Heart left ventricle (tissue), 16 donors: ENCODE results near the gene DNM3. TPM values are rescaled to one million over a fixed set of nuclear protein-coding genes. Genes with fewer than 3 reads are reported as not detected.

Experiments used
- ATAC-seq, 4 donors: fragments of 200-7000 bp; cut with Tn5 transposase; one replicate each; pipeline ENCODE4 v1.9.1; 2020 to 2022; ENCODE audit warnings: moderate library complexity in 4 of 4, mild to moderate bottlenecking in 3 of 4, moderate number of reproducible peaks in 1 of 4
- DNase-seq, 5 donors: peaks; one replicate each; pipeline ENCODE4 v3.0.0-alpha.2; 2020
- H3K27ac ChIP-seq, 12 donors: fragments of 200-600 bp; sonication (generic) in 4 of 12; one replicate each; pipeline versions ENCODE4 v1.5.0 to v1.8.0; 2016 to 2022; ENCODE audit warnings: mild to moderate bottlenecking in 2 of 12
- H3K27me3 ChIP-seq, 9 donors: fragments of 200-600 bp; sonication (generic) in 2 of 9; one replicate each; pipeline versions ENCODE4 v1.5.1 to v1.8.0; 2016 to 2022; ENCODE audit warnings: mild to moderate bottlenecking in 3 of 9
- H3K36me3 ChIP-seq, 9 donors: fragments of 200-600 bp; sonication (generic) in 2 of 9; one replicate each; pipeline versions ENCODE4 v1.5.0 to v1.8.0; 2018 to 2022; ENCODE audit warnings: mild to moderate bottlenecking in 2 of 9
- H3K4me1 ChIP-seq, 12 donors: fragments of 200-600 bp; sonication (generic) in 4 of 12; one replicate each; pipeline versions ENCODE4 v1.5.0 to v1.8.0; 2016 to 2022; ENCODE audit warnings: mild to moderate bottlenecking in 3 of 12
- H3K4me3 ChIP-seq, 12 donors: fragments of 200-600 bp; sonication (generic) in 4 of 12; one replicate each; pipeline versions ENCODE4 v1.5.0 to v1.8.0; 2017 to 2022; ENCODE audit warnings: mild to moderate bottlenecking in 9 of 12, moderate library complexity in 4 of 12
- H3K9me3 ChIP-seq, 12 donors: fragments of 200-600 bp; sonication (generic) in 4 of 12; one replicate each; pipeline versions ENCODE4 v1.5.0 to v1.8.0; 2016 to 2022; ENCODE audit warnings: mild to moderate bottlenecking in 1 of 12
- POLR2A ChIP-seq, 2 donors: fragments of 450-650 bp; IDR thresholded peaks; one replicate each; pipeline ENCODE4 v1.6.1; 2017; ENCODE audit warnings: antibody characterized with exemption in 2 of 2, mild to moderate bottlenecking in 2 of 2, moderate library complexity in 2 of 2
- WGBS, 4 donors: extraction: QIAGEN DNeasy Blood & Tissue Kit in 2 of 4; methylation state at CpG; one replicate each; pipeline versions ENCODE4 v1.1.5 to v1.1.7; 2013 to 2018; 5-methylcytosine and 5-hydroxymethylcytosine counted together
- intact Hi-C, 10 donors: fragments of 100-400 bp; cut with DNase I; formaldehyde crosslinking; loops; one replicate each; pipeline versions ENCODE4 v1.11.1 to v1.14.2; 2022
- polyA plus RNA-seq, 2 donors: library from polyadenylated mRNA; stranded (reverse); fragments of 200-250 nt; gene quantifications; one replicate each; pipeline ENCODE4 v1.2.3, GENCODE V29; 2013
- total RNA-seq, 9 donors: library from RNA; depleted of rRNA in 2 of 9; stranded (reverse); fragments of >200 nt in 2 of 9; fragmentation: NEBNext Ultra II Directional in 3 of 9; extraction: Animal tissue kit (Norgen Biotek cat#: 25700) in 3 of 9; gene quantifications; one replicate each; pipeline versions ENCODE4 v1.1.0 to v1.2.4, GENCODE V29; 2016 to 2023
- TF ChIP-seq, protein P1 (sequence below), 12 donors: fragments of 200-600 bp; sonication (generic) in 4 of 12; IDR thresholded peaks; one replicate each; pipeline versions ENCODE4 v1.5.0 to v1.8.0; 2018 to 2022; ENCODE audit warnings: antibody characterized with exemption in 12 of 12, mild to moderate bottlenecking in 5 of 12
- donor health status: ischemic (EF 13 %, LVEDD 7.1; RV severe dilation, severe dysfunction).
- donor health status: healthy with polysubstance abuse.
- donor health status: DM: no; HTN: yes; CAD: no.
- donor health status: DM: no; HTN: no; CAD: no.
- donor health status: ischemic (EF 25% LVEDD 6.9; RV normal size, moderate dysfunction).
- donor health status: ischemic (EF 25% LVEDD 5.7; RV mildly dilated, moderate dysfunction).
- donor health status: healthy.
- donor health status: DM: yes; HTN: yes; CAD: no.
- donor health status: ischemic (EF 35%, LVEDD 5.7; RV mildly dilated, moderate dysfunction).
- donor health status: nonischemic (EF 11% LVEDD 7.7; RV severe dilation, severe dysfunction).
- donor health status: DM: yes; HTN: yes; CAD: no.
- donor health status: PGD.
- donor health status: ischemic (EF 29% LVEDD 5.4; RV normal size, mild dysfunction).
- donor health status: nonischemic (EF 23%, LVEDD 6.1; RV moderate dilation, normal function).

DNM3 gene
- total and polyA plus RNA-seq, 11 donors: 0.44 to 3.9 (median 1.9) TPM

GRCh38 chr1:172308577-172308976, 467.3 kb downstream of the DNM3 start:
- Histone ChIP-seq H3K27ac (no peak overlapping the region), H3K27me3 (no peaks in the 10 kb centered on the region), H3K4me1 (no peaks in the 10 kb centered on the region), H3K4me3 (no peak overlapping the region), H3K36me3 (no peaks in the 10 kb centered on the region), H3K9me3 (peaks cover 0 to 25% (median 0%) of the 10 kb centered on the region in 12 donors)
- DNase-seq: no peak
- no peak for TF ChIP-seq POLR2A (IDR thresholded peaks at IDR 0.05)
- TF ChIP-seq, protein P1, sequence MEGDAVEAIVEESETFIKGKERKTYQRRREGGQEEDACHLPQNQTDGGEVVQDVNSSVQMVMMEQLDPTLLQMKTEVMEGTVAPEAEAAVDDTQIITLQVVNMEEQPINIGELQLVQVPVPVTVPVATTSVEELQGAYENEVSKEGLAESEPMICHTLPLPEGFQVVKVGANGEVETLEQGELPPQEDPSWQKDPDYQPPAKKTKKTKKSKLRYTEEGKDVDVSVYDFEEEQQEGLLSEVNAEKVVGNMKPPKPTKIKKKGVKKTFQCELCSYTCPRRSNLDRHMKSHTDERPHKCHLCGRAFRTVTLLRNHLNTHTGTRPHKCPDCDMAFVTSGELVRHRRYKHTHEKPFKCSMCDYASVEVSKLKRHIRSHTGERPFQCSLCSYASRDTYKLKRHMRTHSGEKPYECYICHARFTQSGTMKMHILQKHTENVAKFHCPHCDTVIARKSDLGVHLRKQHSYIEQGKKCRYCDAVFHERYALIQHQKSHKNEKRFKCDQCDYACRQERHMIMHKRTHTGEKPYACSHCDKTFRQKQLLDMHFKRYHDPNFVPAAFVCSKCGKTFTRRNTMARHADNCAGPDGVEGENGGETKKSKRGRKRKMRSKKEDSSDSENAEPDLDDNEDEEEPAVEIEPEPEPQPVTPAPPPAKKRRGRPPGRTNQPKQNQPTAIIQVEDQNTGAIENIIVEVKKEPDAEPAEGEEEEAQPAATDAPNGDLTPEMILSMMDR (IDR thresholded peaks at IDR 0.05): no peak
- intact Hi-C loops: no loop called here
- ATAC-seq: no peak
- WGBS, 4 donors: 62 to 75% (median 69%) methylated on average over 4 of the region's 4 CpGs

DNA sequence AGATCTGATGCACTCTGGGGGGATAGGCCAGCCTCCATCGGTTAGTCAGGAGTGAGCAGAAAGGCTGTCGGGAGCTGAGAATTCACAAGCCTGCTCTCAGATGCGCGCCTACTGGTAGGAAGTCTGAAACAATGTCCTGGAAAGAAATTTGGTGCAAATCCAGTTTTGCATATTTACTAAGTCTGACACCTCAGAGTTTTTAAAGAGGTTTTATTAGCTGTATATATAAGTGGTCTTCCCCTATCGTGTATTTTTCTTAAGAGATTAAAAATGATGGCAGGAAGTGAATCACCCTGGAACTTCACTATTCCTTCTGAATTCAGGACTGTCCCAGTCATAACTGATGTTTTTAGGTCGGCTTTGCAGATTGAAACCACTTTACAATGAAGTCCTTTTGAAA, 479.4 kb downstream of the DNM3 start:
- Histone ChIP-seq H3K4me3 (no peak overlapping the region), H3K36me3 (no peaks in the 10 kb centered on the region), H3K27me3 (no peaks in the 10 kb centered on the region), H3K4me1 (peaks cover 0 to 30% (median 10%) of the 10 kb centered on the region in 12 donors), H3K9me3 (no peaks in the 10 kb centered on the region), H3K27ac (peak overlapping the region in 9 of 12 donors; percentile 7 to 69 (median 59))
- ATAC-seq (peak in 1 of 4 donors; percentile 39), DNase-seq (peak in 2 of 5 donors; percentile 11 to 32)
- intact Hi-C loops: loop anchor here in 1 of 10 donors (5.0 kb wide), 1 partner anchor 37 kb away; no protein-coding TSS in a partner anchor
- TF ChIP-seq, protein P1 (IDR thresholded peaks at IDR 0.05): peak in 3 of 12 donors; percentile 6 to 19 (median 11)
- TF ChIP-seq POLR2A (IDR thresholded peaks at IDR 0.05): no peak
- WGBS, 4 donors: 56 to 72% (median 65%) methylated on average over 6 of the region's 6 CpGs

GRCh38 chr1:172321451-172321850, 480.2 kb downstream of the DNM3 start:
- ATAC-seq (peak; percentile 27 to 79 (median 64)), DNase-seq (peak in 2 of 5 donors; percentile 15 to 26)
- intact Hi-C loops: loop anchor here in 1 of 10 donors (5.0 kb wide), 1 partner anchor 36 kb away; no protein-coding TSS in a partner anchor
- 74 to 80% (median 77%) methylated on average over 4 of the region's 4 CpGs for WGBS, 4 donors
- peak overlapping the region in 2 of 12 donors; percentile 3 to 18 for H3K4me3 ChIP-seq
- H3K27ac ChIP-seq: peak overlapping the region in 11 of 12 donors; percentile 11 to 69 (median 59)
- H3K27me3 ChIP-seq: no peaks in the 10 kb centered on the region
- H3K36me3 ChIP-seq: no peaks in the 10 kb centered on the region
- peaks cover 0 to 30% (median 10%) of the 10 kb centered on the region in 12 donors for H3K4me1 ChIP-seq
- H3K9me3 ChIP-seq: no peaks in the 10 kb centered on the region
- no peak for TF ChIP-seq POLR2A (IDR thresholded peaks at IDR 0.05)
- TF ChIP-seq, protein P1 (IDR thresholded peaks at IDR 0.05): no peak

DNA sequence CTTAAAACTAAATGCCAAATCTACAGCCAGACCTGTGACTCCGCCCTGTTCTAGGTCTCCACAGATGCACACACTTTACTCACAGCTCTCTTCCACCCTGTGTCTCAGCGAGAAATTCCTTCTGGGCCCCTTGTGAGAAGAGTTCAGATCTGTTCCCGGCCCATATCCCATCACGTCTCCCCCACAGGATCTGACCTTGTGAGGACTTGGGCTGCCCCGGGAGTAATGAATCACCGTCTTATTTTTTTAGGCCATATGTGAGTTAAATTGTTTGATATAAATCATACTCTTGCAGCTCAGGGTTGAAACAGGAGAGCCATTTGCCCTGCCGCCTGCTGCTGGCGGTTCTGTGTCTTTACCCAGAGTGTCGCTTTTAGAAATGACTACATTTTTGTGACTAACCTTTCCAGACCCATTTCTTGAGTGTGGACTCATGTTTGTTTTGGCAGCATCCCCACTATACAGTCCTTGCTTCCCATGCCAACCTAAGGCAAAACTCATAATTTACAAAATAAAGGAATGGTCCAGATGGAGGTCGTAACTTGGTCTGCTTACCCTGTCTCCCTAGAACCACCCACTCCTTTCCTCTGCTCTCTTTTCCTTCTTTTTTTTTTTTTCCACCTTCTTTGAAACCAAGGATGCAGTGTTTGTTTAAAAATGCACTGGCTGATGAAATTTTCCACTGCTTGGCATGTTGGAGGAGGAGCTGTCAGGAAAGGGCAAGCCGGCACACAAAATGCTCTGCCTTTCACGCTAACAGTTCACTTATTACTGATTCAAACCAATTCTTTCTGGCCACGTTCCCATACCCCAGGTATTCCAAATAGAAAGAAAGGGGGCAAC, 481.1 kb downstream of the DNM3 start:
- H3K4me1 ChIP-seq: peaks cover 0 to 30% (median 10%) of the 10 kb centered on the region in 12 donors
- DNase-seq (peak; percentile 27 to 70 (median 44)), ATAC-seq (peak; percentile 80 to 96 (median 92))
- H3K9me3 ChIP-seq: no peaks in the 10 kb centered on the region
- peak overlapping the region; percentile 23 to 69 (median 58) for H3K27ac ChIP-seq
- TF ChIP-seq POLR2A (IDR thresholded peaks at IDR 0.05): no peak
- TF ChIP-seq, protein P1 (IDR thresholded peaks at IDR 0.05): no peak
- no peaks in the 10 kb centered on the region for H3K36me3 ChIP-seq
- no peaks in the 10 kb centered on the region for H3K27me3 ChIP-seq
- H3K4me3 ChIP-seq: peak overlapping the region in 4 of 12 donors; percentile 3 to 22 (median 18)
- intact Hi-C loops: loop anchor here in 1 of 10 donors (5.0 kb wide), 1 partner anchor 35 kb away; no protein-coding TSS in a partner anchor
- 63 to 69% (median 66%) methylated on average over 13 of the region's 13 CpGs for WGBS, 4 donors
